ENCODE results near the gene MBTD1.

DNA sequence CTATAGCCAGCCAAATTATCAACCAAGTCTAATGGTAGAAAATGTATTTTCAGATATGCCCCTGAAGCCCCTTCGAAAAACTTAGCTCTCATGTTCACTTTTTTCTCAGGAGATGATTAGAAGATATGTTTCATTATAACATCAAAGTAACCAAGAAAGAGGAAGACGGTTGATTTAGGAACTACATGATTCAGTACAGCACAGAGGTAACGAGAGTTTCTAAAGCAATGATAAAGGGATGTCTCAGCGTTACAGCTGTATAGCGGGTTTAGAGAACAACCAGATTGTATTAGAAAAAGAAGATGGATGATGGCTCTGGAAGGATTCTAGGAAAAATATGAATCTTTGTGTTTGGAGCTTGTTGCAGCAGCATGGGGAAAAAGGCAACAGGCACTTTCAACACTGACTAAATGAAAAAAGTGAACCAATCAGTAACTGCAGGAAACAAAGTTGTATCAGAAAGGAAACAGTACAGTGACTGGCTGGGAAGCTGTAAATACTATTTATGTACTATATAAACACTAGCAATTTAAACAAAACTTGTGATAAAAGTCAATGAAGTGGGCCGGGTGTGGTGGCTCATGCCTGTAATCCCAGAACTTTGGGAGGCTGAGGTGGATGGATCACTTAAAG is 21.5 kb downstream of the MBTD1 start:
- TF ChIP-seq CTCF (IDR thresholded peaks at IDR 0.05) = no peak
- TF ChIP-seq, protein P1, sequence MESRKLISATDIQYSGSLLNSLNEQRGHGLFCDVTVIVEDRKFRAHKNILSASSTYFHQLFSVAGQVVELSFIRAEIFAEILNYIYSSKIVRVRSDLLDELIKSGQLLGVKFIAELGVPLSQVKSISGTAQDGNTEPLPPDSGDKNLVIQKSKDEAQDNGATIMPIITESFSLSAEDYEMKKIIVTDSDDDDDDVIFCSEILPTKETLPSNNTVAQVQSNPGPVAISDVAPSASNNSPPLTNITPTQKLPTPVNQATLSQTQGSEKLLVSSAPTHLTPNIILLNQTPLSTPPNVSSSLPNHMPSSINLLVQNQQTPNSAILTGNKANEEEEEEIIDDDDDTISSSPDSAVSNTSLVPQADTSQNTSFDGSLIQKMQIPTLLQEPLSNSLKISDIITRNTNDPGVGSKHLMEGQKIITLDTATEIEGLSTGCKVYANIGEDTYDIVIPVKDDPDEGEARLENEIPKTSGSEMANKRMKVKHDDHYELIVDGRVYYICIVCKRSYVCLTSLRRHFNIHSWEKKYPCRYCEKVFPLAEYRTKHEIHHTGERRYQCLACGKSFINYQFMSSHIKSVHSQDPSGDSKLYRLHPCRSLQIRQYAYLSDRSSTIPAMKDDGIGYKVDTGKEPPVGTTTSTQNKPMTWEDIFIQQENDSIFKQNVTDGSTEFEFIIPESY (IDR thresholded peaks at IDR 0.05; ENCODE audit: borderline replicate concordance, low read depth) = no peak
- no peak for TF ChIP-seq EZH2phosphoT487 (IDR thresholded peaks at IDR 0.05; ENCODE audit: borderline replicate concordance, low read depth)
- no peak for TF ChIP-seq RXRA (IDR thresholded peaks at IDR 0.05; ENCODE audit: borderline replicate concordance, low read depth)

Measured in SK-N-SH (cell line).